ENCODE results near the gene TYW1B.
"Not testable (repeated sequence)": the region's sequence is repeated elsewhere in the genome, so short reads cannot be mapped to it uniquely, and the experiment has no call there.

The TYW1B gene

GRCh38 chr7:72681211-72681610 lies 146.8 kb downstream of the TYW1B start:
- not testable (repeated sequence) for H3K36me3 ChIP-seq (ENCODE audit: control insufficient read depth, low read length); H3K27ac ChIP-seq (ENCODE audit: low read depth, low read length); H3K4me1 ChIP-seq (ENCODE audit: control insufficient read depth, low read length); H3K79me2 ChIP-seq (ENCODE audit: control insufficient read depth, low read length); H3K4me2 ChIP-seq (ENCODE audit: low read length); H4K20me1 ChIP-seq (ENCODE audit: control insufficient read depth, insufficient read depth, low read depth, low read length); H3K9me3 ChIP-seq (ENCODE audit: control insufficient read depth, insufficient read depth, low read length); H3K9me2 ChIP-seq (replicated peaks; ENCODE audit: control insufficient read depth, low read length); H3K4me3 ChIP-seq (ENCODE audit: low read length); H3K27me3 ChIP-seq (ENCODE audit: control insufficient read depth, low read length); H3F3A ChIP-seq (ENCODE audit: control insufficient read depth, insufficient read depth)

GRCh38 chr7:72676880-72677279 lies 151.1 kb downstream of the TYW1B start:
- H3K4me2 ChIP-seq (ENCODE audit: low read length); H3K27ac ChIP-seq (ENCODE audit: low read depth, low read length); H3K27me3 ChIP-seq (ENCODE audit: control insufficient read depth, low read length); H3K9me3 ChIP-seq (ENCODE audit: control insufficient read depth, insufficient read depth, low read length); H3K4me3 ChIP-seq (ENCODE audit: low read length); H3K36me3 ChIP-seq (ENCODE audit: control insufficient read depth, low read length); H3F3A ChIP-seq (ENCODE audit: control insufficient read depth, insufficient read depth); H3K9me2 ChIP-seq (replicated peaks; ENCODE audit: control insufficient read depth, low read length); H4K20me1 ChIP-seq (ENCODE audit: control insufficient read depth, insufficient read depth, low read depth, low read length); H3K79me2 ChIP-seq (ENCODE audit: control insufficient read depth, low read length); H3K4me1 ChIP-seq (ENCODE audit: control insufficient read depth, low read length): not testable (repeated sequence)

DNA sequence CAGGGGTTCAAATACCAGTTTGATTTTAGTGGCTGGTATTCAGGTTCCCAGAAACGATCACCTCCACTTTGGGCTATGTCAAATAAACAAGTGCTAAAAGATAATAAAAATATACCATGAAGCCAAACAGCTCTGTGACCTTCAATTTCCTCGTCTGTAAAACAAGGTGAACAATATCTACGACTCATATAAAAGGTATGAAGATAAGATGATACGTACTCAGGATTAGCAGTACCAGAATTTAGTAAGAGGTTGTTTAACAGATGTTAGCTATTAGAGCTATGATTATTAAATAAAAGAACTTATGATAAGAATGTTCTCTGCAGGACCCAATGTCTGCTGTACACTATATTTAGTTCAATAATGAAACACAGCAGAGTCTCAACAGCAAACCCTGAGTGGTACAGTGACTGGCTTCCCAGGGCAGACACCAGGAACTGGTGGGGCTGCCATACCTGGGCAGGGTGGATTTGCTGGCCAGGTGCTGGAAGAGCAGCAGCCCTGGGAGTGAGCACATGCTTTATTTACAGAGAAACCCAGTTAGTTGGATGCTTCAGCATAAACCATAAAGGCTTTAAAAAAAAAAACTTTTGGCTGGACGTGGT lies 151.8 kb downstream of the TYW1B start:
- H4K20me1 ChIP-seq (ENCODE audit: control insufficient read depth, insufficient read depth, low read depth, low read length); H3K4me2 ChIP-seq (ENCODE audit: low read length); H3F3A ChIP-seq (ENCODE audit: control insufficient read depth, insufficient read depth); H3K4me1 ChIP-seq (ENCODE audit: control insufficient read depth, low read length); H3K9me3 ChIP-seq (ENCODE audit: control insufficient read depth, insufficient read depth, low read length); H3K36me3 ChIP-seq (ENCODE audit: control insufficient read depth, low read length); H3K9me2 ChIP-seq (replicated peaks; ENCODE audit: control insufficient read depth, low read length); H3K27me3 ChIP-seq (ENCODE audit: control insufficient read depth, low read length); H3K79me2 ChIP-seq (ENCODE audit: control insufficient read depth, low read length); H3K4me3 ChIP-seq (ENCODE audit: low read length); H3K27ac ChIP-seq (ENCODE audit: low read depth, low read length): not testable (repeated sequence)

DNA sequence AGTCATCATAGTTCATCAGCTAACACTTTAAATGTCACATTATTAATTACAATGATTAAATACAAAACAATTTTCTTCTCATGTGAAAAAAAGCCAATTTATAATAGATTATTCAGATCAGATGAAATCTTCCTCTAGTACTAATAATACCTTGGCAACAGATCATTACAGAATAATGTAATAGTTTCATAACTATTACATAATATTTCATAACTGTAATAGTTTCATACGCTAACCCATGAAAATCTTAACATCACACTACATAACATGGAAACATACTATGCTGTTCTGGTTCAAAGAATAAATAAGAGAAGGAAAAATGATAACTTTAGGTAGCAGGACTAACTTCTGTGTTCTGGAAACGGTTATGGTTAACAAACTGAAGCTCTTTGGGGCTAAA lies 152.3 kb downstream of the TYW1B start:
- not testable (repeated sequence) for H3K4me2 ChIP-seq (ENCODE audit: low read length); H4K20me1 ChIP-seq (ENCODE audit: control insufficient read depth, insufficient read depth, low read depth, low read length); H3K4me3 ChIP-seq (ENCODE audit: low read length); H3K27me3 ChIP-seq (ENCODE audit: control insufficient read depth, low read length); H3K9me2 ChIP-seq (replicated peaks; ENCODE audit: control insufficient read depth, low read length); H3K4me1 ChIP-seq (ENCODE audit: control insufficient read depth, low read length); H3K27ac ChIP-seq (ENCODE audit: low read depth, low read length); H3K36me3 ChIP-seq (ENCODE audit: control insufficient read depth, low read length); H3F3A ChIP-seq (ENCODE audit: control insufficient read depth, insufficient read depth); H3K79me2 ChIP-seq (ENCODE audit: control insufficient read depth, low read length); H3K9me3 ChIP-seq (ENCODE audit: control insufficient read depth, insufficient read depth, low read length)

- no peaks in the 10 kb centered on the region for H3K36me3 ChIP-seq (ENCODE audit: control insufficient read depth, low read length)
- TF ChIP-seq, protein P1, sequence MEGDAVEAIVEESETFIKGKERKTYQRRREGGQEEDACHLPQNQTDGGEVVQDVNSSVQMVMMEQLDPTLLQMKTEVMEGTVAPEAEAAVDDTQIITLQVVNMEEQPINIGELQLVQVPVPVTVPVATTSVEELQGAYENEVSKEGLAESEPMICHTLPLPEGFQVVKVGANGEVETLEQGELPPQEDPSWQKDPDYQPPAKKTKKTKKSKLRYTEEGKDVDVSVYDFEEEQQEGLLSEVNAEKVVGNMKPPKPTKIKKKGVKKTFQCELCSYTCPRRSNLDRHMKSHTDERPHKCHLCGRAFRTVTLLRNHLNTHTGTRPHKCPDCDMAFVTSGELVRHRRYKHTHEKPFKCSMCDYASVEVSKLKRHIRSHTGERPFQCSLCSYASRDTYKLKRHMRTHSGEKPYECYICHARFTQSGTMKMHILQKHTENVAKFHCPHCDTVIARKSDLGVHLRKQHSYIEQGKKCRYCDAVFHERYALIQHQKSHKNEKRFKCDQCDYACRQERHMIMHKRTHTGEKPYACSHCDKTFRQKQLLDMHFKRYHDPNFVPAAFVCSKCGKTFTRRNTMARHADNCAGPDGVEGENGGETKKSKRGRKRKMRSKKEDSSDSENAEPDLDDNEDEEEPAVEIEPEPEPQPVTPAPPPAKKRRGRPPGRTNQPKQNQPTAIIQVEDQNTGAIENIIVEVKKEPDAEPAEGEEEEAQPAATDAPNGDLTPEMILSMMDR (IDR thresholded peaks at IDR 0.05; ENCODE audit: low read depth, low read length, poor library complexity, severe bottlenecking): no peak
- no peak for TF ChIP-seq EZH2phosphoT487 (IDR thresholded peaks at IDR 0.05; ENCODE audit: borderline replicate concordance, low read length)
- H4K20me1 ChIP-seq (ENCODE audit: control insufficient read depth, insufficient read depth, low read depth, low read length): no peaks in the 10 kb centered on the region
- H3K4me2 ChIP-seq (ENCODE audit: low read length): no peak overlapping the region
- H3K4me3 ChIP-seq (ENCODE audit: low read length): no peak overlapping the region
- H3K79me2 ChIP-seq (ENCODE audit: control insufficient read depth, low read length): no peaks in the 10 kb centered on the region
- no peaks in the 10 kb centered on the region for H3K9me3 ChIP-seq (ENCODE audit: control insufficient read depth, insufficient read depth, low read length)
- H3K4me1 ChIP-seq (ENCODE audit: control insufficient read depth, low read length): no peaks in the 10 kb centered on the region
- no peak overlapping the region for H3K27ac ChIP-seq (ENCODE audit: low read depth, low read length)
- H3F3A ChIP-seq (ENCODE audit: control insufficient read depth, insufficient read depth): no peaks in the 10 kb centered on the region
- no peaks in the 10 kb centered on the region for H3K27me3 ChIP-seq (ENCODE audit: control insufficient read depth, low read length)
- no peaks in the 10 kb centered on the region for H3K9me2 ChIP-seq (replicated peaks; ENCODE audit: control insufficient read depth, low read length)
Measured at GRCh38 chr7:72674394-72674793, 153.6 kb downstream of the TYW1B start.

- not testable (repeated sequence) for H3K27me3 ChIP-seq (ENCODE audit: control insufficient read depth, low read length); H3K36me3 ChIP-seq (ENCODE audit: control insufficient read depth, low read length); H3K4me1 ChIP-seq (ENCODE audit: control insufficient read depth, low read length); H3K9me3 ChIP-seq (ENCODE audit: control insufficient read depth, insufficient read depth, low read length); H3K9me2 ChIP-seq (replicated peaks; ENCODE audit: control insufficient read depth, low read length); H3K4me2 ChIP-seq (ENCODE audit: low read length); H4K20me1 ChIP-seq (ENCODE audit: control insufficient read depth, insufficient read depth, low read depth, low read length); H3K27ac ChIP-seq (ENCODE audit: low read depth, low read length); H3K4me3 ChIP-seq (ENCODE audit: low read length); H3K79me2 ChIP-seq (ENCODE audit: control insufficient read depth, low read length); H3F3A ChIP-seq (ENCODE audit: control insufficient read depth, insufficient read depth)
Measured at GRCh38 chr7:72670850-72671249, 157.2 kb downstream of the TYW1B start.

- not testable (repeated sequence) for H3K4me1 ChIP-seq (ENCODE audit: control insufficient read depth, low read length); H3K27ac ChIP-seq (ENCODE audit: low read depth, low read length); H3K9me2 ChIP-seq (replicated peaks; ENCODE audit: control insufficient read depth, low read length); H3K4me2 ChIP-seq (ENCODE audit: low read length); H3K9me3 ChIP-seq (ENCODE audit: control insufficient read depth, insufficient read depth, low read length); H3K79me2 ChIP-seq (ENCODE audit: control insufficient read depth, low read length); H3K4me3 ChIP-seq (ENCODE audit: low read length); H3K27me3 ChIP-seq (ENCODE audit: control insufficient read depth, low read length); H4K20me1 ChIP-seq (ENCODE audit: control insufficient read depth, insufficient read depth, low read depth, low read length); H3K36me3 ChIP-seq (ENCODE audit: control insufficient read depth, low read length); H3F3A ChIP-seq (ENCODE audit: control insufficient read depth, insufficient read depth)
Measured at GRCh38 chr7:72668435-72668834, 159.6 kb downstream of the TYW1B start.
